SH-SY5Y (cell line): ENCODE data around the gene DPP8.

Source experiments
- GATA2 ChIP-seq: IDR thresholded peaks from 2 replicates; pipeline ENCODE4 v1.6.1; 2011; ENCODE audit warnings: mild to moderate bottlenecking, low read depth, low read length
- GATA3 ChIP-seq: IDR thresholded peaks from 2 replicates; pipeline ENCODE4 v1.6.1; 2011; ENCODE audit warnings: low read depth, mild to moderate bottlenecking, low read length, moderate library complexity

- no peak for TF ChIP-seq GATA3
- TF ChIP-seq GATA2: no peak
Measured at GRCh38 chr15:65468229-65468909, 49.1 kb downstream of the DPP8 start.
